ENCODE results near the gene NRCAM.
"Not testable (repeated sequence)": the region's sequence is repeated elsewhere in the genome, so short reads cannot be mapped to it uniquely, and the experiment has no call there.

Gene NRCAM

DNA sequence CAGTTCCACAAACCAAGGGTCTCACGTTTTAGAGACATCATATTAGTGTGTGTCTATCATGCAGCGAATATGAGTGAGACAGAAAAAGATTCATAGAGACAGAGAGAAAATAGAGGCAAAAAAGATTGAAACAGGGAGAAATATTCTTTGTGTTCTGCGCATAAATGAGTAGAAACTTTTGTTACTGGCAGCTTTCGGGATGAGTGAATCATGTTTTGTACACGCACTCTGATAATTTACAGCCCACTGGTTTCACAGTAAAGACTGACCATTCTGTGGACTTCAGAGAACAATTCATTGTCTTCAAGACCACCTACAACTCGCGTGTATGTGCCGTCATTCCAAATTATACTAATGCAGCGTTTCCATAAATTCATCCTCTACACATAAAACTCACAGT, 60.2 kb downstream of the NRCAM start:
- Histone ChIP-seq H3K27me3 (ENCODE audit: insufficient read depth, low read length) (no peaks in the 10 kb centered on the region), H2AFZ (ENCODE audit: low read length, unreplicated experiment) (no peak overlapping the region), H3K27ac (ENCODE audit: low read depth, low read length) (no peak overlapping the region), H3K36me3 (ENCODE audit: insufficient read depth, low read length) (no peaks in the 10 kb centered on the region), H3K4me3 (ENCODE audit: low read depth, low read length) (no peak overlapping the region), H3K4me1 (ENCODE audit: control insufficient read depth, insufficient read depth, low read length, unreplicated experiment) (no peaks in the 10 kb centered on the region), H3K79me2 (ENCODE audit: control insufficient read depth, insufficient read depth, low read length, unreplicated experiment) (no peaks in the 10 kb centered on the region)

DNA sequence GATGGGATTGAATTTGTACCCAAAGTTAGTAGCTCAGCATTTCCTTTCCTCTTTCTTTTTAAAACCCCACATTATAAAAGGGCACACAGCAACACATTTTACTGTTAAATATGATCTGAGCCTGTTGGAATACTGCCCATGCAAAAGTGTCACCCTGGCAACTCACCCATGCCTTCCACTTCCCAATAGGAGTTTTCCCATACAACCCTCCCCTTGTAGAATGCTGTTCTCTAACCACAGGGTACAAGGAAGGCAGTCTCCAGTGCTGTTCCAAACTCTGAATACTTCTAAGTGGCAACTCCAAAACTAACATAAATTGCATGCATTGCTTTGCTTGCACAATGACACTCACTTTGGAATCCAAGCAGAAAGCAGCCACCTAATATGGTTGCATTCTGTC, 60.8 kb downstream of the NRCAM start:
- H3K36me3 ChIP-seq (ENCODE audit: insufficient read depth, low read length) = no peaks in the 10 kb centered on the region
- no peaks in the 10 kb centered on the region for H3K27me3 ChIP-seq (ENCODE audit: insufficient read depth, low read length)
- H3K79me2 ChIP-seq (ENCODE audit: control insufficient read depth, insufficient read depth, low read length, unreplicated experiment) = no peaks in the 10 kb centered on the region
- no peak overlapping the region for H2AFZ ChIP-seq (ENCODE audit: low read length, unreplicated experiment)
- H3K27ac ChIP-seq (ENCODE audit: low read depth, low read length) = no peak overlapping the region
- H3K4me3 ChIP-seq (ENCODE audit: low read depth, low read length) = no peak overlapping the region
- H3K4me1 ChIP-seq (ENCODE audit: control insufficient read depth, insufficient read depth, low read length, unreplicated experiment) = no peaks in the 10 kb centered on the region

DNA sequence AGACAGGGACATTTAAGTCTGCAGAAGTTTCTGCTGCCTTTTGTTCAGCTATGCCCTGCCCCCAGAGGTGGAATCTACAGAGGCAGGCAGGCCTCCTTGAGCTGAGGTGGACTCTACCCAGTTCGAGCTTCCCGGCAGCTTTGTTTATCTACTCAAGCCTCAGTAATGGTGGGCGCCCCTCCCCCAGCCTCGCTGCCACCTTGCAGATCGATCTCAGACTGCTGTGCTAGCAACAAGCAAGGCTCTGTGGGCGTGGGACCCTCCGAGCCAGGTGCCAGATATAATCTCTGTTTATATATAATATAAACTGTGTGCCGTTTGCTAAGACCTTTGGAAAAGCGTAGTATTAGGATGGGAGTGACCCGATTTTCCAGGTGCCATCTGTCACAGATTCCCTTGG, 63.1 kb downstream of the NRCAM start:
- not testable (repeated sequence) for H2AFZ ChIP-seq (ENCODE audit: low read length, unreplicated experiment); H3K36me3 ChIP-seq (ENCODE audit: insufficient read depth, low read length); H3K27me3 ChIP-seq (ENCODE audit: insufficient read depth, low read length); H3K27ac ChIP-seq (ENCODE audit: low read depth, low read length); H3K4me1 ChIP-seq (ENCODE audit: control insufficient read depth, insufficient read depth, low read length, unreplicated experiment); H3K4me3 ChIP-seq (ENCODE audit: low read depth, low read length); H3K79me2 ChIP-seq (ENCODE audit: control insufficient read depth, insufficient read depth, low read length, unreplicated experiment)

DNA sequence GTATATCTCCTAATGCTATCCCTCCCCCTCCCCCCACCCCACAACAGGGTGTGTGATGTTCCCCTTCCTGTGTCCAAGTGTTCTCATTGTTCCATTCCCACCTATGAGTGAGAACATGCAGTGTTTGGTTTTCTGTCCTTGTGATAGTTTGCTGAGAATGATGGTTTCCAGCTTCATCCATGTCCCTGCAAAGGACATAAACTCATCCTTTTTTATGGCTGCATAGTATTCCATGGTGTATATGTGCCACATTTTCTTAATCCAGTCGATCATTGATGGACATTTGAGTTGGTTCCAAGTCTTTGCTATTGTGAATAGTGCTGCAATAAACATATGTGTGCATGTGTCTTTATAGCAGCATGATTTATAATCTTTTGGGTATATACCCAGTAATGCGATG, 68.5 kb downstream of the NRCAM start:
- H2AFZ ChIP-seq (ENCODE audit: low read length, unreplicated experiment); H3K79me2 ChIP-seq (ENCODE audit: control insufficient read depth, insufficient read depth, low read length, unreplicated experiment); H3K36me3 ChIP-seq (ENCODE audit: insufficient read depth, low read length); H3K27ac ChIP-seq (ENCODE audit: low read depth, low read length); H3K4me3 ChIP-seq (ENCODE audit: low read depth, low read length); H3K4me1 ChIP-seq (ENCODE audit: control insufficient read depth, insufficient read depth, low read length, unreplicated experiment); H3K27me3 ChIP-seq (ENCODE audit: insufficient read depth, low read length): not testable (repeated sequence)

DNA sequence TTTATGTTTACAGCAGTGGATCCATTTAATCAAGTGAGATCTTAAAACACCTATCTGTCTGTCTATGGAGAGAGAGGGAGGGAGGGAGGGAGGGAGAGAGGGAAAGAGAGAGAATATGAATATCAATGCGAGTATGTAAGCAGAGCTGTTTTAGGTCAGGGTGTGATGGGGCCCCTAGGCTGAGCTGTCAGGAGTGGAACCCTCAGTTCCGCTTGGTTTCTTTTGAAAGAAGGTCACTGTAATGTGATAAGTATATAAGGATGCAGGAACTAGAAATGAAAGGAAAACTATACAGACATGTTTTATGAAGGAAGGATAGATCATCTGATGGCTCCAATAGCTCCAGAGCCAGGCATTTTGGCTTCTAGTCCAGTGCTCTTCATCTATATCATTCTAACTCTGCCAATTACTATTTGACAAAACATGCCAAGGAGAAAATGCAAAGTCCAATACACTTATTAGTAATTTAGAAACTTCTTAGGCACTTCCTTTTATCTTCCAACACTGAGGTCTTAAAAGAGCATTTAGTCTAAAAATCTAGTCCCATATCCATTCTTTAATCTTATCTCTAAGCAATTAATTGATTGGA, 70.3 kb downstream of the NRCAM start:
- no peaks in the 10 kb centered on the region for H3K79me2 ChIP-seq (ENCODE audit: control insufficient read depth, insufficient read depth, low read length, unreplicated experiment)
- H3K27me3 ChIP-seq (ENCODE audit: insufficient read depth, low read length) = no peaks in the 10 kb centered on the region
- H3K4me1 ChIP-seq (ENCODE audit: control insufficient read depth, insufficient read depth, low read length, unreplicated experiment) = peaks cover 3% of the 10 kb centered on the region
- no peaks in the 10 kb centered on the region for H3K36me3 ChIP-seq (ENCODE audit: insufficient read depth, low read length)
- no peak overlapping the region for H2AFZ ChIP-seq (ENCODE audit: low read length, unreplicated experiment)
- H3K27ac ChIP-seq (ENCODE audit: low read depth, low read length) = no peak overlapping the region
- H3K4me3 ChIP-seq (ENCODE audit: low read depth, low read length) = no peak overlapping the region

DNA sequence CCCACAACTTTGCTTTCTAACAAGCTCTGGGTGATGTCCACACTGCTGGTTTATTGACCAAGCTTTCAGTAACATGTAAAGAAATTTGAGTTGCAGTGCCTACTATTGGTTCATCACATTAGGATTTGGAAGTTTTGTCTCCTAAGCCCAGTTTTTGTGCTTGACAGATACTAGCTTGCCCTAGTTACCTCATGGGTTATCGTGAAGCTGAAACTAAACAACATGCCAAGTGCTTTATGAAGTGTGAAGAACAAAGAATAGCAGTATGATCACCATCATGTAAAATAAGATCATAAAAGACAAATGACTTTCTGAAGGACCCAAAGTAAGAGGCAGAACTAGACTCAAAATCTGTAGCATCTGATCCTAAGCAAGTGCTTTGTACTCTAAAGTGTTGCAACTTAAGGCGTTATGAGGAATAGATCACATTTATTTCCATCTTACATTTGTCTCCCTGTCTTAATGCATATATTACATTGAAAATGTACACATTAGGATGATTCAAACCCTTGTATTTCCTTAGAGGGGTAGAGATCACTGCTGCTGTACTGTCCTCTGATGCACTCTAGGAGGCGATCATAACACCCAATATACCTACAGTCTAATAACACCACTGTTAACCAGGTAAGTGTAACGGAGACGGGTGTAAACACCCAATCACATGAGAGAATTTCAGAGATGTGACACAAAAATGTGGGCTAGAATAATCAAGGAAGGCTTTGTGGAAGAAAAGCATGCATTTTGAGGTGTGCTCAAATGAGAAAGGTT, 71.3 kb downstream of the NRCAM start:
- H3K4me1 ChIP-seq (ENCODE audit: control insufficient read depth, insufficient read depth, low read length, unreplicated experiment) = peaks cover 7% of the 10 kb centered on the region
- no peak overlapping the region for H3K27ac ChIP-seq (ENCODE audit: low read depth, low read length)
- H3K36me3 ChIP-seq (ENCODE audit: insufficient read depth, low read length) = no peaks in the 10 kb centered on the region
- no peaks in the 10 kb centered on the region for H3K79me2 ChIP-seq (ENCODE audit: control insufficient read depth, insufficient read depth, low read length, unreplicated experiment)
- H2AFZ ChIP-seq (ENCODE audit: low read length, unreplicated experiment) = no peak overlapping the region
- no peaks in the 10 kb centered on the region for H3K27me3 ChIP-seq (ENCODE audit: insufficient read depth, low read length)
- H3K4me3 ChIP-seq (ENCODE audit: low read depth, low read length) = no peak overlapping the region

DNA sequence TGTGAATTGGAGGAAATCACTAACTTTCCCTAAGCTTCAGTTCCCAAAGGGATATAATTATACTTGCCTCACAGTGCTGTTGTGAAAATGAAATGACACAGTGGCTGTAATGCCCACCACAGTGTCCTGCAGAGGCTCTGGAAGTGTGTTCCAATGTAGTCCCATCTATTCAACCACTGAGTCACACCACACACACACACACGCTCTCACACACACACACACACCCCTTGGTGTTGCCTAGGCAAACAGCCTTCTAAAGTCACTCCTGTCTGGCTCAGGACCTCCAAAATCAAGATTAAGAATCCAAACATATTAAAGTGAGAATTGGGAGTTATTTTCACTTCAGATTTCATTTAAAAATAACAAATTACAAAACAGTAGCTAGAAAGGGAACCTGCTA, 73.3 kb downstream of the NRCAM start:
- Histone ChIP-seq H3K27me3 (ENCODE audit: insufficient read depth, low read length) (no peaks in the 10 kb centered on the region), H3K27ac (ENCODE audit: low read depth, low read length) (no peak overlapping the region), H3K4me1 (ENCODE audit: control insufficient read depth, insufficient read depth, low read length, unreplicated experiment) (peaks cover 7% of the 10 kb centered on the region), H3K36me3 (ENCODE audit: insufficient read depth, low read length) (no peaks in the 10 kb centered on the region), H2AFZ (ENCODE audit: low read length, unreplicated experiment) (no peak overlapping the region), H3K79me2 (ENCODE audit: control insufficient read depth, insufficient read depth, low read length, unreplicated experiment) (no peaks in the 10 kb centered on the region), H3K4me3 (ENCODE audit: low read depth, low read length) (no peak overlapping the region)

DNA sequence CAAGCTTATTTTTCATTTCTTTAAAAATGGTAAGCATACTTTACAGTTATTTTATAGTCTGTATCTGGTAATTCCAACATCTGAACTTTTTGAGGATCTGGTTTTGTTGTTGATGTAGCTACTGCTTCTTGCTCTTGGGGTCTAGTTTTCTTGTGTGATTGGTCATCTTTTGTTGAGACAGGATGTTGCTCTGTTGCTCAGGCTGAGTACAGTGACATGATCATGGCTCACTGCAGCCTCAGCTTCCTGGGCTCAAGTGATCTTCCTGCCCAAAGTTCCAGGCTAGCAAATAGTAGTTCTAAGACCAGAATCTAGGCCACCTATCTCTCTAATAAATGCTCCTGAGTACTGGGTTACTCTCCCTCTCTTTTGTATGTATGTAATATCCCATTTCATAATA, 75.7 kb downstream of the NRCAM start:
- Histone ChIP-seq H3K79me2 (ENCODE audit: control insufficient read depth, insufficient read depth, low read length, unreplicated experiment) (no peaks in the 10 kb centered on the region), H3K27ac (ENCODE audit: low read depth, low read length) (no peak overlapping the region), H3K4me3 (ENCODE audit: low read depth, low read length) (no peak overlapping the region), H3K27me3 (ENCODE audit: insufficient read depth, low read length) (no peaks in the 10 kb centered on the region), H2AFZ (ENCODE audit: low read length, unreplicated experiment) (peak overlapping the region; percentile 12), H3K4me1 (ENCODE audit: control insufficient read depth, insufficient read depth, low read length, unreplicated experiment) (peaks cover 4% of the 10 kb centered on the region), H3K36me3 (ENCODE audit: insufficient read depth, low read length) (no peaks in the 10 kb centered on the region)

DNA sequence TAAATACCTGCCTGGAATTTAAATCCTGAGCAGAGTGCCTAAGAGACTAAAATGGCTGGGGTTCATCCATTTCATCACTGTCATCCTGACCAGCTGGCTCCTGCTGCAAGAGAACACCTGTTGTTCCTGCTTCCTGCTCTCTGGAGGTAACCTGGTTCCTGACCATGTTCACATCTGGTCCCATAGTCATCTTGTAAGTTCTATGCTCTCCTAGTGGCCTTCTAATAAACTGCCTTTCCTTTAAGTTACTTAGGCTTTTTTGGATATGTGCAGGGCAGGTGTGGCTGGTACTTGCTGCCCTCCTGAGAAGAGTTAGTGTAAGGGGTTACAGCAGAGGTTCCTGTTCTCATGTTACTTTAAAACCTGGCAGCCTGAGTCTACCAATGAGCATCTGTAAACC, 80.0 kb downstream of the NRCAM start:
- Histone ChIP-seq H2AFZ (ENCODE audit: low read length, unreplicated experiment) (no peak overlapping the region), H3K36me3 (ENCODE audit: insufficient read depth, low read length) (no peaks in the 10 kb centered on the region), H3K4me1 (ENCODE audit: control insufficient read depth, insufficient read depth, low read length, unreplicated experiment) (peaks cover 4% of the 10 kb centered on the region), H3K4me3 (ENCODE audit: low read depth, low read length) (no peak overlapping the region), H3K79me2 (ENCODE audit: control insufficient read depth, insufficient read depth, low read length, unreplicated experiment) (no peaks in the 10 kb centered on the region), H3K27ac (ENCODE audit: low read depth, low read length) (no peak overlapping the region), H3K27me3 (ENCODE audit: insufficient read depth, low read length) (no peaks in the 10 kb centered on the region)

DNA sequence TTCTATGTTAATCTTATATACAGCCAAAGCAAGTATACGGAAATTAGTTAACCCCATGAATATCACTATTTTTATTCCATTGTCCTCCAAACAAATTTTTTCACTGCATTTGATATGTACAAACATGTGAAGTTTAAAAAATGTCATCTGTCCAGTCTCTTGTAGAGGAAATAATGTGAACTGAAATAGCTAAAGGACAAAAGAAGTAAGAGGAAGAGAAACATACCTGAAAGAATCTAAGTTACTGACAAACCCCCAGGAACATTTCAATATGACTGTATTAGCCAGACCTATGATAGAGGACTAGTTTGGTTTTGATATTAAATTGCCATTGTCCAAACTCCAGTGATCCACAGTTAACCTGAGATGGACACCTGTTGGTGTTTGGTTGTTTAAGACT, 80.6 kb downstream of the NRCAM start:
- H3K27me3 ChIP-seq (ENCODE audit: insufficient read depth, low read length) = no peaks in the 10 kb centered on the region
- H3K27ac ChIP-seq (ENCODE audit: low read depth, low read length) = no peak overlapping the region
- no peak overlapping the region for H3K4me3 ChIP-seq (ENCODE audit: low read depth, low read length)
- H3K36me3 ChIP-seq (ENCODE audit: insufficient read depth, low read length) = no peaks in the 10 kb centered on the region
- H2AFZ ChIP-seq (ENCODE audit: low read length, unreplicated experiment) = no peak overlapping the region
- H3K79me2 ChIP-seq (ENCODE audit: control insufficient read depth, insufficient read depth, low read length, unreplicated experiment) = no peaks in the 10 kb centered on the region
- H3K4me1 ChIP-seq (ENCODE audit: control insufficient read depth, insufficient read depth, low read length, unreplicated experiment) = peaks cover 4% of the 10 kb centered on the region

DNA sequence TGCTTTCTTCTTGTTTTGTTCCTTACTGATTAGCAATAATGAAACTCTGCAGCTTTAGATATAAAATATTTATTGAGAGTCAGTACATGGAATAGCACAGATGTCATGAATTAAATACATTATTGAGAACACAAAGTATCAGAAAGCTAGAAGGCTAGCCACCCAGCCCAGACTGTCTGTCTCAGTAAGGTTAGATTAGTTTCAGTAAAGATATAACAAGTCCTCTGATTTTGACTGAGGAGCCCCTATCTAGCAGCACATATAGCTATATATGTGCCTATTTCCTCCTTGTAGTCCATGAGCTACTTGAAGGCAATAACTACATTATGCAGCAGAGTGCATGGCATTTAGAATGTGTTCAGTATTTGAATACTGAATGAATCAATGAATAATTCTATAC, 81.3 kb downstream of the NRCAM start:
- Histone ChIP-seq H3K4me1 (ENCODE audit: control insufficient read depth, insufficient read depth, low read length, unreplicated experiment) (no peaks in the 10 kb centered on the region), H3K27me3 (ENCODE audit: insufficient read depth, low read length) (no peaks in the 10 kb centered on the region), H3K27ac (ENCODE audit: low read depth, low read length) (no peak overlapping the region), H2AFZ (ENCODE audit: low read length, unreplicated experiment) (no peak overlapping the region), H3K4me3 (ENCODE audit: low read depth, low read length) (no peak overlapping the region), H3K79me2 (ENCODE audit: control insufficient read depth, insufficient read depth, low read length, unreplicated experiment) (no peaks in the 10 kb centered on the region), H3K36me3 (ENCODE audit: insufficient read depth, low read length) (no peaks in the 10 kb centered on the region)
